Thyroid gland (tissue), 4 donors: ENCODE data around the gene RPS6KB2. TPM values are rescaled to one million over a fixed set of nuclear protein-coding genes. Genes with fewer than 3 reads are reported as not detected.
A peak's percentile ranks its signal among the peaks of the same experiment; 100 is the strongest.

ENCODE experiments used
- DNase-seq, 2 donors: peaks; one replicate each; pipeline ENCODE4 v3.0.0-alpha.2; 2019
- H3K27ac ChIP-seq, 3 donors: fragments of 200-600 bp; sonication (generic); 1 replicate in 2 of 3; 2 replicates in 1 of 3; pipeline ENCODE4 v1.5.1; 2016 to 2019; ENCODE audit warnings: mild to moderate bottlenecking in 1 of 3, moderate library complexity in 1 of 3
- H3K27me3 ChIP-seq: fragments of 200-600 bp; sonication (generic); one replicate; pipeline ENCODE4 v1.5.1; 2019
- H3K36me3 ChIP-seq, 2 donors: fragments of 200-600 bp; sonication (generic); one replicate each; pipeline ENCODE4 v1.5.1; 2016 to 2019
- H3K4me1 ChIP-seq, 2 donors: fragments of 200-600 bp; sonication (generic); one replicate each; pipeline ENCODE4 v1.5.1; 2017 to 2019
- H3K4me3 ChIP-seq, 3 donors: fragments of 200-600 bp; sonication (generic); replicated peaks in 1 of 3; 1 replicate in 2 of 3; 2 replicates in 1 of 3; pipeline ENCODE4 v1.5.1; 2016; ENCODE audit warnings: mild to moderate bottlenecking in 1 of 3
- H3K9me3 ChIP-seq: fragments of 200-600 bp; sonication (generic); one replicate; pipeline ENCODE4 v1.5.1; 2017
- POLR2A ChIP-seq, 2 donors: fragments of 450-650 bp; IDR thresholded peaks; one replicate each; pipeline ENCODE4 v1.6.1; 2017; ENCODE audit warnings: antibody characterized with exemption in 2 of 2, mild to moderate bottlenecking in 2 of 2, moderate library complexity in 1 of 2
- WGBS, 2 donors: methylation state at CpG; one replicate each; pipeline ENCODE4 v1.1.5; 2017; 5-methylcytosine and 5-hydroxymethylcytosine counted together
- intact Hi-C: fragments of 100-400 bp; cut with DNase I; formaldehyde crosslinking; loops from one replicate; pipeline ENCODE4 v1.15.1; 2023
- total RNA-seq, 4 donors: library from RNA; depleted of rRNA; stranded (reverse); fragments of >200 nt; gene quantifications; one replicate each; pipeline ENCODE4 v1.2.3, GENCODE V29; 2016
- TF ChIP-seq, protein P1 (sequence below), 6 experiments: fragments of 200-600 bp in 3 of 6; fragments of 450-650 bp in 3 of 6; sonication (generic) in 3 of 6; IDR thresholded peaks; one replicate each; pipeline ENCODE4 v1.5.1; 2016 to 2019; ENCODE audit warnings: antibody characterized with exemption in 6 of 6, mild to moderate bottlenecking in 2 of 6, inconsistent platforms in 1 of 6, moderate library complexity in 1 of 6

Gene RPS6KB2
- total RNA-seq, 4 donors from 2014 or later = 44.1 to 102 (median 62.2) TPM

DNA sequence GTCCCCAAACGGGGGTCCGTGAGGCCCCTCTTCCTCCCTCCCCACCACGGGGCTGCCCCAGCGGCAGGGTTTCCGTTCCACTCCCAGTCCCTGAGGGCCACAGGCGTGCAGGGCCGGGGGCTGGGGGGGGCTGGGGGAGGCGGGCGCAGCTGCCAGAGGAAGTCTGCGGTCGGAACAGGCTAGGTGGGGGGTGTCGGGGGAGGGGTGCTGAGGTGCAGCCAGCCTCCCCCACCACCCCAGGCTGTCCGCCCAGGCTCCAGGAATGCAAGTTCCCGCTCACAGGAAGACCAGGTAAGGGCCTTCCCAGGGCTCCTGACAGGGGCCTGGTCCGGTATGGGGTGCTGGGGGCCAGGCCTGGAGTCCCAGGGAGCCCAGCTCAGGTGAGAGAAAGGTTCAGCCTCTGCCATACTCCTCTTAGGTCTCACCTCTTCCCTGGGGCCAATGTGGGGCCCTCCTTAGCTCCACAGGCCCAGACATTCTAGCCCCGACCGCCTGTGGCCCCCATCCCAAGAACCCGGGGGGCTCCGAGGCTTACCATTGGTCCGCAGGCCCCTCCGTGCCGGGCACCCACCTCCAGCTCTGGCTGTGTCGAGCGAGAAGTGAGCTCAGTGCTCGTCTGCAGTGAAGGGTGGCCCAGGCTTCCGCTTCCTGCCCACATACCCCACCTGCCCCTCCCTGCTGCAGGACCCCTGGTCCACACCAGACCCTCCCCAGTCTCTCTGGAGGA is 9.0 kb downstream of the RPS6KB2 start, which contains the start of gene PTPRCAP:
Gene PTPRCAP, minus strand, starts transcription at position 601 of the 727 bp plus-strand sequence. Its CDS starts 63 bp downstream, at position 538.
- Histone ChIP-seq H3K27ac (no peak within 1 kb of the TSS), H3K27me3 (no peaks in the 10 kb centered on the region), H3K4me1 (peaks cover 5 to 25% of the 10 kb centered on the region in 2 donors), H3K36me3 (peaks cover 39 to 43% of the 10 kb centered on the region in 2 donors), H3K4me3 (no peak within 1 kb of the TSS), H3K9me3 (no peaks in the 10 kb centered on the region)
- DNase-seq = no peak
- TF ChIP-seq, protein P1, sequence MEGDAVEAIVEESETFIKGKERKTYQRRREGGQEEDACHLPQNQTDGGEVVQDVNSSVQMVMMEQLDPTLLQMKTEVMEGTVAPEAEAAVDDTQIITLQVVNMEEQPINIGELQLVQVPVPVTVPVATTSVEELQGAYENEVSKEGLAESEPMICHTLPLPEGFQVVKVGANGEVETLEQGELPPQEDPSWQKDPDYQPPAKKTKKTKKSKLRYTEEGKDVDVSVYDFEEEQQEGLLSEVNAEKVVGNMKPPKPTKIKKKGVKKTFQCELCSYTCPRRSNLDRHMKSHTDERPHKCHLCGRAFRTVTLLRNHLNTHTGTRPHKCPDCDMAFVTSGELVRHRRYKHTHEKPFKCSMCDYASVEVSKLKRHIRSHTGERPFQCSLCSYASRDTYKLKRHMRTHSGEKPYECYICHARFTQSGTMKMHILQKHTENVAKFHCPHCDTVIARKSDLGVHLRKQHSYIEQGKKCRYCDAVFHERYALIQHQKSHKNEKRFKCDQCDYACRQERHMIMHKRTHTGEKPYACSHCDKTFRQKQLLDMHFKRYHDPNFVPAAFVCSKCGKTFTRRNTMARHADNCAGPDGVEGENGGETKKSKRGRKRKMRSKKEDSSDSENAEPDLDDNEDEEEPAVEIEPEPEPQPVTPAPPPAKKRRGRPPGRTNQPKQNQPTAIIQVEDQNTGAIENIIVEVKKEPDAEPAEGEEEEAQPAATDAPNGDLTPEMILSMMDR (IDR thresholded peaks at IDR 0.05) = no peak
- TF ChIP-seq POLR2A (IDR thresholded peaks at IDR 0.05) = no peak
- 89 to 100% methylated on average over 3 to 15 of the region's 26 CpGs for WGBS, 2 donors
- intact Hi-C loops = no loop called here

DNA sequence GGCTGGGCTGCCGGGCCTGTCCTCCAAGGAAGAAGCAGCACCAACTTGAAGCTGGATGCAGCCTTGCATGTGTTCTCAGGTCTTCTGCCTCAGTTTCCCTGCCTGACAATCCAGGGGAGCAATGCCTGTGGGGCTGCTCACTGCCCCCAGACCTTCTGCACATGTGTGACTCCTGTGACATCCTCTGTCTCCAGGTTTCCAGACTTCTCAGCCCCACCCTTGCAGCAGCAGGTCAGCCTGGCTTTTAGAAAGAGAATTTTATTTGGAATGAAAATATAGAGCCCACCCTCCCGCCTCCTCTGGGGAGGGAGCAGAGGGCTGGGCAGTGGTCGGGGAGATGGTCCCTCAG is 9.5 kb downstream of the RPS6KB2 start:
- H3K36me3 ChIP-seq = peaks cover 33 to 38% of the 10 kb centered on the region in 2 donors
- no peaks in the 10 kb centered on the region for H3K9me3 ChIP-seq
- H3K4me3 ChIP-seq = no peak overlapping the region
- peaks cover 5 to 31% of the 10 kb centered on the region in 2 donors for H3K4me1 ChIP-seq
- no peaks in the 10 kb centered on the region for H3K27me3 ChIP-seq
- no peak for TF ChIP-seq POLR2A (IDR thresholded peaks at IDR 0.05)
- TF ChIP-seq, protein P1 (IDR thresholded peaks at IDR 0.05) = no peak
- no peak overlapping the region for H3K27ac ChIP-seq
- no peak for DNase-seq
- WGBS, 2 donors = 73 to 83% methylated on average over 3 of the region's 3 CpGs
- intact Hi-C loops = no loop called here

DNA sequence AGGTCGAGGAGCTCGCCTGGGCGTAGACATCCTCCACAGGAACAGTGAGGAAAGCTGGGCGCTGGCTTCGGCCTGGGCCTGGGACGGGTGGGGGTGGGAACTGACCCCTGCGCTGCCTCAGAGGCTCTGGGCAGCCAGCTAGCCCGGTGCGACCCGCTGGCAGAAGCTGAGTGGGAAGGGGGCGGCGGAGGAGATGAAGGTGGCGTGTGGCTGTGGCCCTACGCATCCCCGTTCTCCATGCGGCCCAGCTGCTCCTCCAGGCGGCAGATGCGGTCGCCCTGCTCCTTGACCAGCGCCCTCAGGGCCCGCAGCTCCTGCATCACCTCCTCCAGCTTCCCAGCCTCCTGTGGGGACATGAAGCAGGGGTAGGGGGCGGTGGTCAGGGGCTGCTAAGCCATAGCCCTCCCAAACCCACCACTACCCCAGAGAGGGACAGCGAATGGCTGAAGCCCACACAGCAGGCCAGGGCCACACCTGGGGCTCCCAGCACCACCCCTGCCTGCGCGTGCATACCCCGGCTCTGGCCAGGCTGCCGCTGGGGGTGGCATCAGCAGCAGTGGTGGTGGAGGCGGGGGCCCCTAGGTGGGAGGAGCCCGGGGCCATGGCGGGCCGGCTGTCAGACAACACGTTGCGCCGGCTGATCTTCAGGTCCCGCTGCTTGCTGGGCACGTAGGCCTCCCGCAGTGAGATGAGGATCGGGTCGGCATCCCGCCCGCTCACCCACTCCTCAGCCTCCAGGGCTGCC is 10.0 kb downstream of the RPS6KB2 start:
- Histone ChIP-seq H3K27me3 (no peaks in the 10 kb centered on the region), H3K4me3 (no peak overlapping the region), H3K27ac (no peak overlapping the region)

DNA sequence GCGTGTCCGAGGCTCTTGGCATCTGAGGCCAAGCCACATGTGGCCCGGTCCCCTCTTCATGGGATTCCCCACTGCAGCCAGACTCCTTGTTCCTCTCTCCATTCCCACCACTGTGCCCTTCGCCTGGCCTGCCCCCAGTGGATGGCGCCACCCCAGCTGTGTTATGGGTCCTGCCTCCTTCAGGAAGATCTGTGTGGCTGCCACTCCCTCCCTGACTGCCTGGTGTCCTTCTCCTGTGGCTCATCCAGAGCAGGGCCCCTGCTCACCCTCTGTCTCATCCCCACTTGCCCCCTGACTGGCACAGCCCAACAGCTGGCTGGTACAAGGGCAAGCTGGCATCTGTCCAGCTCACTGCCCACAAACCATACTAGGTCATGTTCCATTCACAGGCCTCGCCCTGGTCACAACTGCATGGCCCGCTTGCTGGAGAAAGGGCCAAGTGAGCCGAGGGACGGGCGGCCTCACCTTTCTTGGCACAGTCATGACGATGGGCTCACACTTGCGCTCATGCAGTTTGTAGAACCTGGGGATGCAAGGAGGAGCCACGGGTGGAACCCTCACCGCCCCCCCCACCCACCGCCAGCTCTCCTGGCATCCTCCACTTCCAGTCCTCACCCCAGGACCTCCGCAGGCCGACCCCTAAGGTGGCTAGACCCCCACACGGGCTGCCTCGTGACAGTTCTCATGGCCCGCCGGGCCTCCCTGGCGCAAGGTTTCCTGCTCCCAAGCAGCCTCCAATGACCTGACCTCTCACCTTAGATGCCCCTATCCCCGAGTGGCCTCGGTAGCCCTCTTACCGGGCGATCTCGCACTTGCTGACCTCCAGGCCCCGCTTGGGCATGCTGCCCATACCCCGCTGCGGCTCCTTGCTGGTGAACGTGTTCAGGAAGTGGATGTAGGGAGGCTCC is 11.3 kb downstream of the RPS6KB2 start:
- peak overlapping the region in 1 of 3 donors; percentile 24 for H3K27ac ChIP-seq
- TF ChIP-seq POLR2A (IDR thresholded peaks at IDR 0.05) = no peak
- TF ChIP-seq, protein P1 (IDR thresholded peaks at IDR 0.05) = peak in 1 of 6 experiments; percentile 12
- WGBS, 2 donors = 76 to 80% methylated on average over 26 to 29 of the region's 31 CpGs
- peaks cover 10 to 36% of the 10 kb centered on the region in 2 donors for H3K4me1 ChIP-seq
- H3K27me3 ChIP-seq = no peaks in the 10 kb centered on the region
- H3K36me3 ChIP-seq = peaks cover 17 to 20% of the 10 kb centered on the region in 2 donors
- no peak overlapping the region for H3K4me3 ChIP-seq
- DNase-seq = peak; percentile 55 to 56
- intact Hi-C loops = no loop called here
- H3K9me3 ChIP-seq = no peaks in the 10 kb centered on the region

More for the DNA sequence above, 10.0 kb downstream of the RPS6KB2 start:
- no peak for DNase-seq
- intact Hi-C loops = no loop called here
- Histone ChIP-seq H3K36me3 (peaks cover 28 to 33% of the 10 kb centered on the region in 2 donors), H3K4me1 (peaks cover 5 to 31% of the 10 kb centered on the region in 2 donors), H3K9me3 (no peaks in the 10 kb centered on the region)
- 74 to 90% methylated on average over 14 to 22 of the region's 41 CpGs for WGBS, 2 donors
- no peak for TF ChIP-seq POLR2A (IDR thresholded peaks at IDR 0.05)
- TF ChIP-seq, protein P1 (IDR thresholded peaks at IDR 0.05) = no peak
